GM23338 (cell line): ENCODE data around the gene UNC13C.

Source experiments
- POLR2AphosphoS5 ChIP-seq: IDR thresholded peaks from 2 replicates; pipeline ENCODE4 v1.6.1; 2016; ENCODE audit warnings: antibody characterized with exemption, low read depth
- REST ChIP-seq: IDR thresholded peaks from one replicate; pipeline ENCODE4 v1.6.1; 2018; ENCODE audit warnings: antibody characterized with exemption; ENCODE audit not compliant: unreplicated experiment

DNA sequence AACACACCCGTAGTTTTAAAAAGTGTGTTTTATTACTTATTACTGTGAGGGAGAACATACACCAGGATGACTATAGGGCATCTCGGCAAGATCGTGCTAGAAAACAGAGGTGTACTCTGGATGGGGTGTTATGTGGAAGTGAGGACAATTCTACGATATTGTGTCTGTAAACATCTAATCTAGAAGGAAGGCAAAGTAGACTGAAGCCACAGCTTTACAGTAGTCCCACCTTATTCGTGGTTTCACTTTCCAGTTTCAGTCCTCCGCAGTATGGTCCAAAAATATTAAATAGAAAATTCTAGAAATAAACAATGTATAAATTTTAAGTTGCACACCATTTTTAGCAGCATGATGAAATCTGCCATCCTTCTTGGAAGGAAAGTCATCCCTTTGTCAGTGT is 277.9 kb downstream of the UNC13C start:
- TF ChIP-seq POLR2AphosphoS5 (no peak), REST (no peak)
